ENCODE measurements around the gene AKR1B15.

DNA sequence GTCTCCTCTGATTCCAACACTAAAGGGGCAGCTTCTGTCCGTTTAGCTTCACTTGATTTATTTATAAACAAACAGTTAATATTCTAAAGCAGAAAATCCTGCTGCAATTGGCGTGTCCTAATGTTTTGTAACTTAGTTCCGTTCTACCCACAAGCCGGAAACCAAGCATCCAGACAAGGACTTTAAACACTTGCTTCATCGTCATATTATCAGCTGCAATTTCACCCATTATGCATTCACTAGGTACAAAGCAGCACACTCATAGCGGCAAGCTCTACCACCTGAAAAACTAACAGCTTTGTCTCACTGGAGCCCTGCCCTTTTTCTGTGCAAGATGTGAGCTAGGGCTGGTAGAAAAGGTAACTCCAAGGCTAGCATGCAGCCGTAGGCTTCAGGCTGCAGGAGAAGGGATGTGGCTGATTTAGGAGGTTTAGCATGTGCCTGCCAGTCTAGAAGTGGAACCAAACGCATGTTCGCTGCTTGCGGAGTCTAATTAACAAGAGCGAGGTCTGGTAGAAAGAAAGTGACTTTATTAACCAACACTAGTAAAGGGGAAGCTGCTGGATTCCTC lies 54.1 kb downstream of the AKR1B15 start:
- TF ChIP-seq, protein P1, sequence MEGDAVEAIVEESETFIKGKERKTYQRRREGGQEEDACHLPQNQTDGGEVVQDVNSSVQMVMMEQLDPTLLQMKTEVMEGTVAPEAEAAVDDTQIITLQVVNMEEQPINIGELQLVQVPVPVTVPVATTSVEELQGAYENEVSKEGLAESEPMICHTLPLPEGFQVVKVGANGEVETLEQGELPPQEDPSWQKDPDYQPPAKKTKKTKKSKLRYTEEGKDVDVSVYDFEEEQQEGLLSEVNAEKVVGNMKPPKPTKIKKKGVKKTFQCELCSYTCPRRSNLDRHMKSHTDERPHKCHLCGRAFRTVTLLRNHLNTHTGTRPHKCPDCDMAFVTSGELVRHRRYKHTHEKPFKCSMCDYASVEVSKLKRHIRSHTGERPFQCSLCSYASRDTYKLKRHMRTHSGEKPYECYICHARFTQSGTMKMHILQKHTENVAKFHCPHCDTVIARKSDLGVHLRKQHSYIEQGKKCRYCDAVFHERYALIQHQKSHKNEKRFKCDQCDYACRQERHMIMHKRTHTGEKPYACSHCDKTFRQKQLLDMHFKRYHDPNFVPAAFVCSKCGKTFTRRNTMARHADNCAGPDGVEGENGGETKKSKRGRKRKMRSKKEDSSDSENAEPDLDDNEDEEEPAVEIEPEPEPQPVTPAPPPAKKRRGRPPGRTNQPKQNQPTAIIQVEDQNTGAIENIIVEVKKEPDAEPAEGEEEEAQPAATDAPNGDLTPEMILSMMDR (conservative IDR thresholded peaks at IDR 0.05 in 1 of 2, IDR thresholded peaks at IDR 0.05 in 1 of 2; ENCODE audit: extremely low read depth in 1 of 2, insufficient read depth in 1 of 2, low read depth in 1 of 2, low read length in 2 of 2): no peak
- no peak for TF ChIP-seq EZH2 (IDR thresholded peaks at IDR 0.05; ENCODE audit: borderline replicate concordance, low read length)

Measured in mammary epithelial cell (primary cell).